HepG2 (cell line): Measurements from ENCODE around the gene RBBP8NL. TPM values are rescaled to one million over a fixed set of nuclear protein-coding genes. Genes with fewer than 3 reads are reported as not detected.

Experiments used
- RFXAP ChIP-seq: sonication (generic); formaldehyde crosslinking; IDR thresholded peaks from 2 replicates; pipeline ENCODE4 v1.4.0; 2020; ENCODE audit warnings: missing genetic modification reagents, borderline replicate concordance
- SAFB2 ChIP-seq: sonication (generic); formaldehyde crosslinking; IDR thresholded peaks from 2 replicates; pipeline ENCODE4 v1.5.1; 2020; ENCODE audit warnings: missing genetic modification reagents, low read depth, mild to moderate bottlenecking, borderline replicate concordance
- TARDBP ChIP-seq: sonication (generic); formaldehyde crosslinking; IDR thresholded peaks from 2 replicates; pipeline ENCODE4 v1.8.0; 2022; ENCODE audit warnings: mild to moderate bottlenecking, missing genetic modification reagents
- YEATS2 ChIP-seq: sonication (generic); formaldehyde crosslinking; IDR thresholded peaks from 2 replicates; pipeline ENCODE4 v1.4.0; 2020; ENCODE audit warnings: missing genetic modification reagents, borderline replicate concordance
- ZNF569 ChIP-seq: sonication (generic); formaldehyde crosslinking; IDR thresholded peaks from 2 replicates; pipeline ENCODE4 v1.5.0; 2020; ENCODE audit warnings: mild to moderate bottlenecking, missing genetic modification reagents, moderate library complexity, borderline replicate concordance
- polyA plus RNA-seq, 8 experiments: library from polyadenylated mRNA; depleted of rRNA in 3 of 8; stranded (reverse) in 7 of 8; unstranded in 1 of 8; fragments of >200 nt; fragmentation: Illumina TruSeq in 4 of 8; extraction: Trizol in 4 of 8; gene quantifications; 2 replicates each; pipeline versions ENCODE4 v1.2.1 to v1.2.3, GENCODE V29; 2011 to 2016; ENCODE audit warnings: low read depth in 4 of 8, missing spikeins in 1 of 8, mixed read lengths in 1 of 8; ENCODE audit not compliant: insufficient read depth in 1 of 8
- total RNA-seq, 5 experiments: library from RNA; depleted of rRNA; stranded (reverse); fragments of >200 nt; fragmentation: Illumina TruSeq; extraction: Trizol; gene quantifications; 2 replicates each; pipeline ENCODE4 v1.2.3, GENCODE V29; 2016; ENCODE audit warnings: low read depth in 1 of 5
- TF ChIP-seq, protein P1 (sequence below), 2 experiments: sonication (generic) in 1 of 2; formaldehyde crosslinking in 1 of 2; IDR thresholded peaks; 2 replicates each; pipeline versions ENCODE4 v1.6.1 to v1.9.0; 2014 to 2022; ENCODE audit warnings: antibody characterized with exemption in 1 of 2, borderline replicate concordance in 1 of 2, inconsistent platforms in 1 of 2, low read depth in 1 of 2, missing genetic modification reagents in 1 of 2
- TF ChIP-seq, protein P2 (sequence below): sonication (generic); formaldehyde crosslinking; IDR thresholded peaks from 2 replicates; pipeline ENCODE4 v1.5.1; 2020; ENCODE audit warnings: mild to moderate bottlenecking, moderate library complexity, missing genetic modification reagents

RBBP8NL gene
- total and polyA plus RNA-seq, 2 of the 13 experiments (the other 11 are each of a cell fraction or from before 2014, with no cell fraction given): 0.69 to 0.86 TPM

- TF ChIP-seq, protein P1, sequence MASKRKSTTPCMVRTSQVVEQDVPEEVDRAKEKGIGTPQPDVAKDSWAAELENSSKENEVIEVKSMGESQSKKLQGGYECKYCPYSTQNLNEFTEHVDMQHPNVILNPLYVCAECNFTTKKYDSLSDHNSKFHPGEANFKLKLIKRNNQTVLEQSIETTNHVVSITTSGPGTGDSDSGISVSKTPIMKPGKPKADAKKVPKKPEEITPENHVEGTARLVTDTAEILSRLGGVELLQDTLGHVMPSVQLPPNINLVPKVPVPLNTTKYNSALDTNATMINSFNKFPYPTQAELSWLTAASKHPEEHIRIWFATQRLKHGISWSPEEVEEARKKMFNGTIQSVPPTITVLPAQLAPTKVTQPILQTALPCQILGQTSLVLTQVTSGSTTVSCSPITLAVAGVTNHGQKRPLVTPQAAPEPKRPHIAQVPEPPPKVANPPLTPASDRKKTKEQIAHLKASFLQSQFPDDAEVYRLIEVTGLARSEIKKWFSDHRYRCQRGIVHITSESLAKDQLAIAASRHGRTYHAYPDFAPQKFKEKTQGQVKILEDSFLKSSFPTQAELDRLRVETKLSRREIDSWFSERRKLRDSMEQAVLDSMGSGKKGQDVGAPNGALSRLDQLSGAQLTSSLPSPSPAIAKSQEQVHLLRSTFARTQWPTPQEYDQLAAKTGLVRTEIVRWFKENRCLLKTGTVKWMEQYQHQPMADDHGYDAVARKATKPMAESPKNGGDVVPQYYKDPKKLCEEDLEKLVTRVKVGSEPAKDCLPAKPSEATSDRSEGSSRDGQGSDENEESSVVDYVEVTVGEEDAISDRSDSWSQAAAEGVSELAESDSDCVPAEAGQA (IDR thresholded peaks at IDR 0.05; ENCODE audit: low read depth): no peak
- TF ChIP-seq, protein P1 (CRISPR knock-in tag; IDR thresholded peaks at IDR 0.05; ENCODE audit: borderline replicate concordance): no peak
- TF ChIP-seq, protein P2, sequence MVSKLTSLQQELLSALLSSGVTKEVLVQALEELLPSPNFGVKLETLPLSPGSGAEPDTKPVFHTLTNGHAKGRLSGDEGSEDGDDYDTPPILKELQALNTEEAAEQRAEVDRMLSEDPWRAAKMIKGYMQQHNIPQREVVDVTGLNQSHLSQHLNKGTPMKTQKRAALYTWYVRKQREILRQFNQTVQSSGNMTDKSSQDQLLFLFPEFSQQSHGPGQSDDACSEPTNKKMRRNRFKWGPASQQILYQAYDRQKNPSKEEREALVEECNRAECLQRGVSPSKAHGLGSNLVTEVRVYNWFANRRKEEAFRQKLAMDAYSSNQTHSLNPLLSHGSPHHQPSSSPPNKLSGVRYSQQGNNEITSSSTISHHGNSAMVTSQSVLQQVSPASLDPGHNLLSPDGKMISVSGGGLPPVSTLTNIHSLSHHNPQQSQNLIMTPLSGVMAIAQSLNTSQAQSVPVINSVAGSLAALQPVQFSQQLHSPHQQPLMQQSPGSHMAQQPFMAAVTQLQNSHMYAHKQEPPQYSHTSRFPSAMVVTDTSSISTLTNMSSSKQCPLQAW (CRISPR knock-in tag): no peak
- TF ChIP-seq SAFB2 (CRISPR knock-in tag) (no peak), YEATS2 (CRISPR knock-in tag) (no peak), ZNF569 (CRISPR knock-in tag) (no peak), TARDBP (no peak), RFXAP (CRISPR knock-in tag) (no peak)
These were observed 35.7 kb upstream of the RBBP8NL start (continued) for GRCh38 chr20:62462976-62463592.
